ENCODE data around the gene KIAA0753.

Gene KIAA0753

DNA sequence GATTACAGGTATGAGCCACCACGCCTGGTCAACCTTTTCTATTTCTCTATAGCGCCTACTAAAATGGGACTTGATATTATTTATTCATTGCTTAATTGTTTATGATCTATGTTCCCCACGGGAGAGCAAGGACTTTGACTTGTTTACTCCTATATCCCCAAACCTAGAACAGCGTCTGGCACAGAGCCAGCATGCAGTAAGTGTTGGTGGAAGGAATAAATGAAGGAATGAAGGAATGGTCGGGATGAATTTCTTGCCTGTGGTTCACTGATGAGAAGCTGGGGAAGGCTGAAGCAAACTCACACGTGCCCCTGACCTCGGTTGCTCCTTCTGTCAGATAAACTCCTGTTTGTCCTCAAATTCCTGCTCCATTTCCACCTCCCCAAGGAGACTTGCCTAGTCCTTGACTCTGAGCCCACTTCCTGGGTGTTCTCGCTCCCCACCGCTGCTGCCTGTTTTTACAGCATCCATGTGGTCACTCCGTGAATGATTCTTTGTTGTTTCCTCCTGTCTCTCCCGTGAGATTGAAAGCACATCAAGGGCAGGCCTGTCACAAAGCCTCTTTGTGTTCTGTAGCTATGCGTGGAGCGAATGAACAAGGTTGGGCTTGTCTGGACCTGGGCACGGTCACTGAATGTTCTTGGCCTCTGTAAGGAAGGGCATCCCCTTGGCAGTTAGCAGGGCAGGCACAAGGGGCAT lies 28.4 kb upstream of the KIAA0753 start:
- Histone ChIP-seq H3K9ac (ENCODE audit: low read length) (no peak overlapping the region), H3K79me2 (ENCODE audit: low read length) (no peaks in the 10 kb centered on the region), H3K27ac (ENCODE audit: low read length) (no peak overlapping the region), H3K4me1 (ENCODE audit: low read length) (no peaks in the 10 kb centered on the region), H4K20me1 (ENCODE audit: insufficient read depth, low read length) (no peaks in the 10 kb centered on the region), H3K9me3 (ENCODE audit: insufficient read depth, low read length) (no peaks in the 10 kb centered on the region), H3K27me3 (ENCODE audit: low read depth, low read length) (no peaks in the 10 kb centered on the region), H3K4me3 (ENCODE audit: low read length) (no peak overlapping the region), H2AFZ (ENCODE audit: low read depth, low read length) (no peak overlapping the region), H3K36me3 (replicated peaks; ENCODE audit: low read depth, low read length) (no peaks in the 10 kb centered on the region), H3K4me2 (ENCODE audit: low read length) (no peak overlapping the region)
- TF ChIP-seq EZH2phosphoT487 (IDR thresholded peaks at IDR 0.05; ENCODE audit: low read depth): no peak
- TF ChIP-seq, protein P1, sequence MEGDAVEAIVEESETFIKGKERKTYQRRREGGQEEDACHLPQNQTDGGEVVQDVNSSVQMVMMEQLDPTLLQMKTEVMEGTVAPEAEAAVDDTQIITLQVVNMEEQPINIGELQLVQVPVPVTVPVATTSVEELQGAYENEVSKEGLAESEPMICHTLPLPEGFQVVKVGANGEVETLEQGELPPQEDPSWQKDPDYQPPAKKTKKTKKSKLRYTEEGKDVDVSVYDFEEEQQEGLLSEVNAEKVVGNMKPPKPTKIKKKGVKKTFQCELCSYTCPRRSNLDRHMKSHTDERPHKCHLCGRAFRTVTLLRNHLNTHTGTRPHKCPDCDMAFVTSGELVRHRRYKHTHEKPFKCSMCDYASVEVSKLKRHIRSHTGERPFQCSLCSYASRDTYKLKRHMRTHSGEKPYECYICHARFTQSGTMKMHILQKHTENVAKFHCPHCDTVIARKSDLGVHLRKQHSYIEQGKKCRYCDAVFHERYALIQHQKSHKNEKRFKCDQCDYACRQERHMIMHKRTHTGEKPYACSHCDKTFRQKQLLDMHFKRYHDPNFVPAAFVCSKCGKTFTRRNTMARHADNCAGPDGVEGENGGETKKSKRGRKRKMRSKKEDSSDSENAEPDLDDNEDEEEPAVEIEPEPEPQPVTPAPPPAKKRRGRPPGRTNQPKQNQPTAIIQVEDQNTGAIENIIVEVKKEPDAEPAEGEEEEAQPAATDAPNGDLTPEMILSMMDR (IDR thresholded peaks at IDR 0.05; ENCODE audit: low read depth, low read length): no peak

- no peaks in the 10 kb centered on the region for H3K27me3 ChIP-seq (ENCODE audit: low read depth, low read length)
- no peak overlapping the region for H3K4me2 ChIP-seq (ENCODE audit: low read length)
- no peaks in the 10 kb centered on the region for H4K20me1 ChIP-seq (ENCODE audit: insufficient read depth, low read length)
- H2AFZ ChIP-seq (ENCODE audit: low read depth, low read length): no peak overlapping the region
- H3K4me1 ChIP-seq (ENCODE audit: low read length): no peaks in the 10 kb centered on the region
- H3K9ac ChIP-seq (ENCODE audit: low read length): no peak overlapping the region
- H3K27ac ChIP-seq (ENCODE audit: low read length): no peak overlapping the region
- no peaks in the 10 kb centered on the region for H3K9me3 ChIP-seq (ENCODE audit: insufficient read depth, low read length)
- TF ChIP-seq, protein P1 (IDR thresholded peaks at IDR 0.05; ENCODE audit: low read depth, low read length): no peak
- TF ChIP-seq EZH2phosphoT487 (IDR thresholded peaks at IDR 0.05; ENCODE audit: low read depth): no peak
- no peaks in the 10 kb centered on the region for H3K79me2 ChIP-seq (ENCODE audit: low read length)
- no peak overlapping the region for H3K4me3 ChIP-seq (ENCODE audit: low read length)
- no peaks in the 10 kb centered on the region for H3K36me3 ChIP-seq (replicated peaks; ENCODE audit: low read depth, low read length)
These were observed 27.7 kb upstream of the KIAA0753 start for GRCh38 chr17:6668219-6668618.

- H3K9me3 ChIP-seq (ENCODE audit: insufficient read depth, low read length): no peaks in the 10 kb centered on the region
- H3K27ac ChIP-seq (ENCODE audit: low read length): no peak overlapping the region
- no peak overlapping the region for H3K4me3 ChIP-seq (ENCODE audit: low read length)
- H3K4me1 ChIP-seq (ENCODE audit: low read length): no peaks in the 10 kb centered on the region
- no peak for TF ChIP-seq EZH2phosphoT487 (IDR thresholded peaks at IDR 0.05; ENCODE audit: low read depth)
- TF ChIP-seq, protein P1 (IDR thresholded peaks at IDR 0.05; ENCODE audit: low read depth, low read length): no peak
- no peaks in the 10 kb centered on the region for H4K20me1 ChIP-seq (ENCODE audit: insufficient read depth, low read length)
- H2AFZ ChIP-seq (ENCODE audit: low read depth, low read length): no peak overlapping the region
- no peak overlapping the region for H3K9ac ChIP-seq (ENCODE audit: low read length)
- no peaks in the 10 kb centered on the region for H3K27me3 ChIP-seq (ENCODE audit: low read depth, low read length)
- H3K36me3 ChIP-seq (replicated peaks; ENCODE audit: low read depth, low read length): no peaks in the 10 kb centered on the region
- no peaks in the 10 kb centered on the region for H3K79me2 ChIP-seq (ENCODE audit: low read length)
- no peak overlapping the region for H3K4me2 ChIP-seq (ENCODE audit: low read length)
These were observed 27.0 kb upstream of the KIAA0753 start for GRCh38 chr17:6667516-6667915.

GRCh38 chr17:6666557-6666956 lies 26.0 kb upstream of the KIAA0753 start:
- Histone ChIP-seq H3K4me1 (ENCODE audit: low read length) (peaks cover 2% of the 10 kb centered on the region), H3K36me3 (replicated peaks; ENCODE audit: low read depth, low read length) (no peaks in the 10 kb centered on the region), H3K79me2 (ENCODE audit: low read length) (no peaks in the 10 kb centered on the region), H3K4me2 (ENCODE audit: low read length) (no peak overlapping the region), H4K20me1 (ENCODE audit: insufficient read depth, low read length) (no peaks in the 10 kb centered on the region), H3K9me3 (ENCODE audit: insufficient read depth, low read length) (no peaks in the 10 kb centered on the region), H2AFZ (ENCODE audit: low read depth, low read length) (no peak overlapping the region), H3K27ac (ENCODE audit: low read length) (no peak overlapping the region), H3K4me3 (ENCODE audit: low read length) (no peak overlapping the region), H3K27me3 (ENCODE audit: low read depth, low read length) (no peaks in the 10 kb centered on the region), H3K9ac (ENCODE audit: low read length) (no peak overlapping the region)
- TF ChIP-seq, protein P1 (IDR thresholded peaks at IDR 0.05; ENCODE audit: low read depth, low read length): no peak
- no peak for TF ChIP-seq EZH2phosphoT487 (IDR thresholded peaks at IDR 0.05; ENCODE audit: low read depth)
